Activated T-cell treated with anti-CD3 and anti-CD28 coated beads, Interleukin-2, amount 50 U/mL, for 4 hours (primary cell): ENCODE measurements around the gene CLDN15. TPM values are rescaled to one million over a fixed set of nuclear protein-coding genes. Genes with fewer than 3 reads are reported as not detected.
A peak's percentile ranks its signal among the peaks of the same experiment; 100 is the strongest.
"Not testable (repeated sequence)": the region's sequence is repeated elsewhere in the genome, so short reads cannot be mapped to it uniquely, and the experiment has no call there.

Source experiments
- ATAC-seq, 2 donors: fragments of 200-7000 bp; cut with Tn5 transposase; one replicate each; pipeline ENCODE4 v1.10.0; 2021
- DNase-seq: peaks from one replicate; pipeline ENCODE4 v3.0.0-alpha.2; 2020
- H3K27me3 Mint-ChIP-seq: one replicate; pipeline ENCODE4 v1.8.0; 2021; ENCODE audit warnings: low read depth, mixed read lengths
- H3K36me3 Mint-ChIP-seq: one replicate; pipeline ENCODE4 v1.8.0; 2022; ENCODE audit warnings: mixed read lengths; ENCODE audit not compliant: insufficient read depth
- H3K4me1 Mint-ChIP-seq: one replicate; pipeline ENCODE4 v1.8.0; 2021; ENCODE audit warnings: low read depth, mixed read lengths
- H3K4me3 Mint-ChIP-seq: one replicate; pipeline ENCODE4 v1.8.0; 2021; ENCODE audit warnings: mild to moderate bottlenecking, moderate library complexity, mixed read lengths
- H3K9me3 Mint-ChIP-seq: one replicate; pipeline ENCODE4 v1.8.0; 2021; ENCODE audit warnings: mixed read lengths
- total RNA-seq, 3 donors: library from RNA; stranded (reverse); gene quantifications; one replicate each; pipeline ENCODE4 v1.2.1, GENCODE V29; 2021

Gene CLDN15
- total RNA-seq, 3 donors from 2014 or later = 15.6 to 18.5 (median 17.6) TPM

DNA sequence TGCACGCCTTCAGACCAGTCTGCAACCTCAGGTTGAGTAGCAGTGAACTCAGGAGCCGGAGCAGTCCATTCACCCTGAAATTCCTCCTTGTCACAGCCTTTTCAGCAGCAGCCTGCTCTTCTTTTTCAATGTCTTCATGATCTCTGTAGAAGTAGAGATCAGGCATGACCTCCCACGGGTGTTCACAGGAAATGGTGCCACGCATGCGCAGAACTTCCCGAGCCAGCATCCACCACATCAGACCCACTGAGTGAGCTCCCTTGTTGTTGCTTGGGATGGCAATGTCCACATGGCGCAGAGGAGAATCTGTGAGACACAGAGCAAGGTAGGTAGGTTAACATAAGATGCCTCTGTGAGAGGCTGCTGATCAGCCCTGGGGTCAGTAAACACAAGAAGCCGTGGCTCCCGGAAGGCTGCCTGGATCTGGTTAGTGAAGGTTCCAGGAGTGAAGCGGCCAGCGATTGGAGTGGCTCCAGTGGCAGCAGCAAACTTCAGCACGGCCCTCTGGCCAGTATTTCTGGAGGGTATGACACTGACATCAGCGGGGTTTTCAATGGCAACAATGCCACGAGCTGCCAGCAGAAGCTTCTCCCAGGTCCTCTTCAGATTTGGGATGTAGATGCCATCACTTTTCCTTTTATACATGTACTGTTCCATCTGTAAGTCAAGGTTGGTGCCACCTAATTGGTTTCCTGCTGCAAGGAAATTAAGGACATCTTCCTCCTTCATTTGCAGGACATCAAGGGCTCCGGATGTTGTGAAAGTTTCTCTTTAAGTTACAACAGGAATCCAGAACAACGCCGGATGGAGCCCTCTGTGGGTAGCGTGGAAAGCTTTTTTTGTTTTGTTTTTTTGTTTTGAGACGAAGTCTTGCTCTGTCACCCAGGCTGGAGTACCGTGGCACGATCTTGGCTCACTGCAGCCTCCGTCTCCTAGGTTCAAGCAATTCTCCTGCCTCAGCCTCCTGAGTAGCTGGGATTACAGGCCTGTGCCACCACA is 33.6 kb downstream of the CLDN15 start:
- not testable (repeated sequence) for H3K9me3 Mint-ChIP-seq, ATAC-seq, H3K36me3 Mint-ChIP-seq, DNase-seq
- H3K4me1 Mint-ChIP-seq = peaks cover 13% of the 10 kb centered on the region
- H3K4me3 Mint-ChIP-seq = peak overlapping the region; percentile 75
- H3K27me3 Mint-ChIP-seq = peaks cover 28% of the 10 kb centered on the region

GRCh38 chr7:101202603-101202918 is 35.0 kb downstream of the CLDN15 start:
- ATAC-seq (no peak), DNase-seq (no peak)
- Mint-ChIP-seq H3K4me3 (no peak overlapping the region), H3K4me1 (peaks cover 13% of the 10 kb centered on the region), H3K36me3 (no peaks in the 10 kb centered on the region), H3K9me3 (no peaks in the 10 kb centered on the region), H3K27me3 (peaks cover 34% of the 10 kb centered on the region)

DNA sequence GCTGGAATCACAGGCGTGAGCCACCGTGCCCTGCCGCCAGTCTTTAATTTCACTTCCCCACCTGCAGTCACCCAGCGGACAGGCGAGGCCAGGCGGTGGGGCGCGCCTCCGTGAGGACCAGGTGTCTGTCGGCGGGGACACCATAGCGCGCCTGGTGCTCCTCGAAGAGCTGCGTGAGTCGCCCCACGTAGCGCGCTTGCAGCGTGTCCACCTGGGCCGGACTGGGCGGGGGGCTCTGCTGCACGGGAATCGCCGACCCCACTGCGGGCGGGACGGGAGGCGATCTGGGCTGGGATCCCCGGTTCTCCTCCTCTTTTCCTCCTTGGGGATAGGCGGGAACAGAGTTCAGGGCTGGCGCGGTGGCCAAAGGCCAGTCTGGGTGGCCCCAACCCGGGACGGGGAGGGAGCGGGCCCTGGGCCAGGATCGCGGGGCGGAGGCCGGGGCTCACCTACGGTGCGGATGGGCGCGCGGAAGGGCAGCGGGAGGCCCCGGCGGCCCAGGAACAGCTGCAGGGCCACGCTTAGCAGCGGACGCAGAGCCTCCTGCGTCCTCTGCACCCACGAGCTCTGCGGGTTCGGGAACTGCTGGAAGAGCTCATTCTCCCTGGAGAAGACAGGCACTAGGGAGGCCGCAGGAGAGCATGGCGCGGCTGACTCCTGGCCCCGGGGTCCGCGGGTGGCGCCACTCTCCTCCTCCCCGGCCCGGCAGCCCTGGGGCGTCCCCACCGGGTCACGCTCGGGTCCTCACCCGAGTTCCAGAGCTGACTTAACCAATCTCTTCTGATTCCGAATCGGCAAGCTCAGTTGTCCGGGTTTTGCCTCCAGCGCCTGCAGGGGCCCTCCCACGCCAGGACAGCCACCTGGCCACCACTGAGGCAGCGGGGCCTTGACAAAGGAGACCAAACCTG is 35.7 kb downstream of the CLDN15 start:
- ATAC-seq = peak; percentile 19 to 25

GRCh38 chr7:101200862-101201599 is 36.6 kb downstream of the CLDN15 start, which contains the start of gene MOGAT3:
Gene MOGAT3 (minus strand): TSS chr7:101201036. CDS start chr7:101200854, 182 bp downstream.
- peak in 1 of 2 donors; percentile 35 for ATAC-seq
- peaks cover 34% of the 10 kb centered on the region for H3K27me3 Mint-ChIP-seq
- H3K4me3 Mint-ChIP-seq = no peak within 1 kb of the TSS
- H3K4me1 Mint-ChIP-seq = peaks cover 13% of the 10 kb centered on the region
- DNase-seq = no peak
- H3K36me3 Mint-ChIP-seq = no peaks in the 10 kb centered on the region
- no peaks in the 10 kb centered on the region for H3K9me3 Mint-ChIP-seq

More for the DNA sequence above, 35.7 kb downstream of the CLDN15 start:
- Mint-ChIP-seq H3K36me3 (no peaks in the 10 kb centered on the region), H3K4me1 (peaks cover 13% of the 10 kb centered on the region), H3K4me3 (no peak overlapping the region), H3K9me3 (no peaks in the 10 kb centered on the region), H3K27me3 (peaks cover 34% of the 10 kb centered on the region)
- no peak for DNase-seq

DNA sequence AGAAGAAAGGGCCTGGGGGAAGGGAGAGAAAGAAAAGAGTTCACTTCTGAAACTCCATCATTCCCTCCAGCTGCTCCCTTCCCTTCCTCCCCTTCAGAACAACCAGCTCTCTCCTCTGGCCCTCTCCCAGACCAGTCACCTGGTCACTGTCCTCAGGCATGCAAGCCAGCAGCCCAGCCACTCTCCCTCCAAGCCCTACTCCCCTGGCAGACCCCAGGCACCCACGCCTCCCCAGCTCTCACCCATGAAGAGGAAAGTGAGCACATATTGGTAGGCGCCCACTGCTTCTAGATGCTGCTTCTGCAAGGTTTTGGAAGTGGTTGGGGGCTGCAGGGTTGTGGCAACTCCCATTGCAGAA is 37.1 kb downstream of the CLDN15 start:
- H3K4me1 Mint-ChIP-seq = peaks cover 13% of the 10 kb centered on the region
- no peak overlapping the region for H3K4me3 Mint-ChIP-seq
- peaks cover 34% of the 10 kb centered on the region for H3K27me3 Mint-ChIP-seq
- ATAC-seq (no peak), DNase-seq (no peak)
- H3K36me3 Mint-ChIP-seq = no peaks in the 10 kb centered on the region
- H3K9me3 Mint-ChIP-seq = no peaks in the 10 kb centered on the region

DNA sequence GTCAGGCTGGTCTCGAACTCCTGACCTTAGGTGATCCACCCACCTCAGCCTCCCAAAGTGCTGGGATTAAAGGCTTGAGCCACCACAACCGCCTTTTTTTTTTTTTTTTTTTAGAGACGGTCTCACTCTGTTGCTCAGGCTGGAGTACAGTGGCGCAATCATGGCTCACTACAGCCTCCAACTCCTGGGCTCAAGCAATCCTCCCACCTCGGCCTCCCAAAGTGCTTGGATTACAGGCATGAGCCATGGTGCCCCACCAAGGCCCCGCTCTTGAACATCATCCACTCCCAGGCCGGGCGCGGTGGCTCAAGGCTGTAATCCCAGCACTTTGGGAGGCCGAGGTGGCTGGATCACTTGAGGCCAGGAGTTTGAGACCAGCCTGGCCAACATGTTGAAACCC is 38.1 kb downstream of the CLDN15 start:
- not testable (repeated sequence) for DNase-seq, H3K4me3 Mint-ChIP-seq, H3K9me3 Mint-ChIP-seq, ATAC-seq, H3K36me3 Mint-ChIP-seq
- peaks cover 34% of the 10 kb centered on the region for H3K27me3 Mint-ChIP-seq
- H3K4me1 Mint-ChIP-seq = peaks cover 13% of the 10 kb centered on the region

GRCh38 chr7:101198476-101198875 is 39.1 kb downstream of the CLDN15 start:
- ATAC-seq (no peak), DNase-seq (no peak)
- H3K36me3 Mint-ChIP-seq = no peaks in the 10 kb centered on the region
- no peaks in the 10 kb centered on the region for H3K9me3 Mint-ChIP-seq
- H3K4me3 Mint-ChIP-seq = no peak overlapping the region
- peaks cover 8% of the 10 kb centered on the region for H3K4me1 Mint-ChIP-seq
- peaks cover 33% of the 10 kb centered on the region for H3K27me3 Mint-ChIP-seq

- ATAC-seq (no peak), DNase-seq (no peak)
- Mint-ChIP-seq H3K27me3 (peaks cover 32% of the 10 kb centered on the region), H3K4me3 (no peak overlapping the region), H3K4me1 (peaks cover 7% of the 10 kb centered on the region), H3K9me3 (no peaks in the 10 kb centered on the region), H3K36me3 (no peaks in the 10 kb centered on the region)
Observed at GRCh38 chr7:101197991-101198390, 39.6 kb downstream of the CLDN15 start.

GRCh38 chr7:101195884-101196283 is 41.7 kb downstream of the CLDN15 start:
- H3K4me1 Mint-ChIP-seq = peaks cover 3% of the 10 kb centered on the region
- DNase-seq (no peak), ATAC-seq (no peak)
- H3K27me3 Mint-ChIP-seq = peaks cover 17% of the 10 kb centered on the region
- H3K9me3 Mint-ChIP-seq = no peaks in the 10 kb centered on the region
- H3K36me3 Mint-ChIP-seq = no peaks in the 10 kb centered on the region
- H3K4me3 Mint-ChIP-seq = no peak overlapping the region

GRCh38 chr7:101189109-101189508 is 48.5 kb downstream of the CLDN15 start:
- Mint-ChIP-seq H3K36me3 (no peaks in the 10 kb centered on the region), H3K4me1 (no peaks in the 10 kb centered on the region), H3K27me3 (peaks cover 12% of the 10 kb centered on the region), H3K4me3 (no peak overlapping the region), H3K9me3 (no peaks in the 10 kb centered on the region)
- no peak for ATAC-seq
- no peak for DNase-seq

DNA sequence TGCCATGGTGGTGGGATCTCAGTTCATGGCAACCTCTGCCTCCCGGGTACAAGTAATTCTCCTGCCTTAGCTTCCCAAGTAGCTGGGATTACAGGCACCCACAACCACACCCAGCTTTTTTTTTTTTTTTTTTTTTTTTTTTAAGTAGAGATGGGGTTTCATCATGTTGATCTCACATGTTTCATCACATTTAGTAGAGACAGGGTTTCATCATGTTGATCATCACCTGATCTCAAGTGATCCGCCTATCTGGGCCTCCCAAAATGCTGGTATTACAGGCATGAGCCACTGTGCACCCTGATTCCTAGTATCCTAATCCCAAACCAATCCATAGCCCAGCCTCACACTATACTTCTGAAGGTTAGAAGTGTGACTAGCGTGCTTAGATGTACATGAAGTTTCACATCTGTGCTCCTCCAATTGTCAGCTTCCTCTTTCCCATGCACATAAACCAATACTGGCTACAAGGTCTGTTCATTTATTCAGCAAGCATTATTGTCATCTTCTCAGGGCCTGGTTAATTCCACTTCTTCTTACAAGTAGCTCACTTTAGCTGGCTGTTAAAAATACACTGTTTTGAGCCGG is 50.7 kb downstream of the CLDN15 start:
- Mint-ChIP-seq H3K4me3 (no peak overlapping the region), H3K27me3 (peaks cover 22% of the 10 kb centered on the region), H3K4me1 (no peaks in the 10 kb centered on the region), H3K36me3 (no peaks in the 10 kb centered on the region), H3K9me3 (no peaks in the 10 kb centered on the region)
- DNase-seq = no peak
- no peak for ATAC-seq

DNA sequence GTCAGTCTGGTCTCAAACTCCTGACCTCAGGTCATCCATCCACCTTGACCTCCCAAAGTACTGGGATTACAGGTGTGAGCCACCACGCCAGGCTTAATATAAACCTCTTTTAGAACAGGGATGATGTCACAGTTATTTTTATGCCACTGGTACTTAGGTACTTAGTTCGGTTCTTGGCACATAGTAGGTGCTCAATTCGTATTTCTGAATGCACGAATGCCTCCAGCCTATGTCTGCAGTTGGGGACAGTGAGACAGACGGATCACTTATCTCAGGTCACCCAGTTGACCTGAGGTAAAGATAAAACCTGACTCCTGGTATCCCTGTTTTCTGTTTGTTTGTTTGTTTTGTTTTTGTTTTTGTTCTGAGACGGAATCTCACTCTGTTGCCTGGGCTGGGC is 51.4 kb downstream of the CLDN15 start:
- Mint-ChIP-seq H3K9me3 (no peaks in the 10 kb centered on the region), H3K4me1 (no peaks in the 10 kb centered on the region), H3K36me3 (no peaks in the 10 kb centered on the region), H3K4me3 (no peak overlapping the region), H3K27me3 (peaks cover 26% of the 10 kb centered on the region)
- no peak for DNase-seq
- ATAC-seq = no peak

GRCh38 chr7:101185258-101185839 is 52.3 kb downstream of the CLDN15 start:
- Mint-ChIP-seq H3K4me3 (no peak overlapping the region), H3K27me3 (peaks cover 33% of the 10 kb centered on the region), H3K4me1 (peaks cover 2% of the 10 kb centered on the region), H3K36me3 (no peaks in the 10 kb centered on the region), H3K9me3 (no peaks in the 10 kb centered on the region)
- no peak for ATAC-seq
- DNase-seq = no peak
